GM21529 (cell line): ENCODE results near the gene PPP4R3B.
"Not testable (repeated sequence)": the region's sequence is repeated elsewhere in the genome, so short reads cannot be mapped to it uniquely, and the experiment has no call there.

Experiments used
- ATAC-seq: cut with Tn5 transposase; IDR thresholded peaks from one replicate; pipeline ENCODE4 v1.9.1; 2021; ENCODE audit not compliant: unreplicated experiment

Gene PPP4R3B

DNA sequence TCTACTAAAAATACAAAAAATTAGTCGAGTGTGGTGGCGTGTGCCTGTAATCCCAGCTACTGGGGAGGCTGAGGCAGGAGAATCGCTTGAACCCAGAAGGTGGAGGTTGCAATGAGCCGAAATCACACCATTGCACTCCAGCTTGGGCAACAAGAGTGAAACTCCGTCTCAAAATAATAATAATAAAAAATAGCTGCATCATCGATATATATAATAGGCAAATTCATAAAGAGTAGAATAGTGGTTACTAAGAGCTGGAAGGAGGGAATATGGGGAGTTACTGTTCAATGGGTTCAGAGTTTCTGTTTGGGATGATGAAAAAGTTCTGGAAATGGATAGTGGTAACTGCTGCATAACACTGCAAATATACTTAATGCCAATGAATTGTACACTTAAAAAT lies 20.6 kb downstream of the PPP4R3B start:
- not testable (repeated sequence) for ATAC-seq

DNA sequence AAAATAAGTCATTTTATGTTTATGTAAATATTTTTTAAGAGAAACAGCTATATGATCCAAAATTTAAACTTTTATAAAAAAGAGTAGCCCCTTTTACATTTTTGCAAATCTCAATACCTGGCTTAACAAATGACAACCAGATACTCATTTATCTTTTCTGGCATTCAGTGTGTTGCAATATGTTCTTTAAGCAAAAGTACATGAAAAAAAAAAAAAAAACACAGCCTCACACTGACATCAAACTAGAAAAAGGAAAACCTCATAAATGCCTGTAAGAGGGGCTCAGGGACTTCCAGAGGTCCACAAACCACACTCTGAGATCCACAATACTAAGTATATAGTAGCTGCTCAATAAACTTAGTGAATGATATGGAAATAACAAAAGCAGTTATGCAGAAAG lies 21.9 kb downstream of the PPP4R3B start:
- ATAC-seq = no peak

- no peak for ATAC-seq
These were observed 25.3 kb downstream of the PPP4R3B start for GRCh38 chr2:55592130-55592529.

DNA sequence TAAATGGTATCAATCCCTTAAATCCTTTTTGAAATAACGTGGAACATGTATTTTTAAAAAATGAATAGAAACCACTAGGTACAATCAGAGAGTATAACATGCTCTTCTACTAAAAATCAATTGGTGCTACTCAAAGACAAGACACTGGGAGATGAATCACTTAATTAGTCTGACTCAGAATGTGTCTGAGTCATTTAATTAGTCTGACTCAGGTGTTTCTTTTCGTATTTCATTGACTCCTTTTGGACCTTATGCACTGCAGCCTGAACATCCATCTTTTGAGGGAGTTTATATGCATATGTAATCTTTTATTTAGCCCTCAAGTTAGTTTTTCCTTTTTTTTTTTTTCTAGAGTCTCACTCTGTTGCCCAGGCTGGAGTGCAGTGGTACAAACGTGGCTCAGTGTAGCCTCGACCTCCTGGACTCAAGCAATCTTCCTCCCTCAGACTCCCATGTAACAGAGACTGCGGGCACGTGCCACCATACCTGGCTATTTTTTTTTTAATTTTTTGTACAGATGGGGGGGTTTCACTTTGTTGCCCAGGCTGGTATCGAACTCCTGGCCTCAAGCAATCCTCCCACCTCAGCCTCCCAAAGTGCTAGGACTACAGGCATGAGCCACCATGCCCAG lies 26.5 kb downstream of the PPP4R3B start:
- peak; percentile 76 for ATAC-seq

DNA sequence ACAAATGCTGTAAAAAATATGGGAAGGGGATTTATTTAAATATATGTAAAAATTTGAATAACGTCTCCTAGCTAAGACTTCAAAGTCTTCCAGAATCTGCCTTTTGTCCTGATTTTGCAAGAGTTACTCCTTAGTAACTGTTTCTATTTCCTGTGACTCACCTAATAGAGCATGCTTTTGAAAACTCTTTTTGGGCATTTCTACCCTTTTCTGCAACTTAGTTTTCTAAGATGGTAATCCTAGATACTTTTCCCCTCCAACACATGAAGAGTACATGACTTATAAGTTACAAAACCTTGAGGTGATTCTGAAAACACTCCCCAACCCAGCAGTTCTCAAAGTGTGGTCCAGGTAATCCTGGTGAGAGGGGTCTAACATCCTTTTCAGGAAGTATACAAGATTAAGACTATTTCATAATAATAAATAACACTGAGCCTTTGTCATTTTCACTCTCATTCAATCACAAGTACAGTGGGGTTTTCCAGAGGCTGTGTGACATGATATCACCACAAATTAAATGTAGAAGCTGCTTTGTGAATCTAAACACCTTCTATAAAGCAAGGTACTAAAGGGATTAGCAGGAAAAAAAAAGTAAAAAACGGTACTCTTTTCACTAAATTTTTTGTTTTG lies 31.9 kb downstream of the PPP4R3B start:
- no peak for ATAC-seq

DNA sequence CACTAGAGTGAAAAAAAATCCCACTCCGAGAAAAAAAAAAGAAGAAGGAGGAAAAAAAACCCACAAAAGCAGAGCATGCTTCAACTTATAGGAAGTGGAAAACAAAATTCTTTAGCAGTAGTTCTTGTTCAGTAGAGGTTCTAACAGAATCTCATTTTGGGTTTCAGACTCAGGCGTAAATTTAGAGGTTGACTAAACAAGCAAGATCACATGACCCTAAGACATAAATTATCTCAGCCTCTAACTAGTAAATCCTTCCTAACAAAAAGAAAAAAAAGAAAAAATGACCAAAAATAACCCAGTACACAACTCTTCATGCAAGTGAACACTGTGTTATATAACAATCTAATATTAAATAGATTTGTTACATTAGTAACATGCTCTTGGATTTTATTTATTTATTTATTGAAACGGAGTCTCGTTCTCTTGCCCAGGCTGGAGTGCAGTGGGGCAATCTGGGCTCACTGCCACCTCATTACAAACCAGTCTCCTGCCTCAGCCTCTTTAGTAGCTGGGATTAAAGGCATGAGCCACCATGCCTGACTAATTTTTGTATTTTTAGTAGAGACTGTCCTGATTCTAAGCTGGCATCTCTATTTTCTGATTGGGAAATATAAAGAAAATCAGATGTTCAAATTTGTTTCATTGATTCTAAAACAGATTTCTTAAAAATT lies 35.4 kb downstream of the PPP4R3B start:
- no peak for ATAC-seq

DNA sequence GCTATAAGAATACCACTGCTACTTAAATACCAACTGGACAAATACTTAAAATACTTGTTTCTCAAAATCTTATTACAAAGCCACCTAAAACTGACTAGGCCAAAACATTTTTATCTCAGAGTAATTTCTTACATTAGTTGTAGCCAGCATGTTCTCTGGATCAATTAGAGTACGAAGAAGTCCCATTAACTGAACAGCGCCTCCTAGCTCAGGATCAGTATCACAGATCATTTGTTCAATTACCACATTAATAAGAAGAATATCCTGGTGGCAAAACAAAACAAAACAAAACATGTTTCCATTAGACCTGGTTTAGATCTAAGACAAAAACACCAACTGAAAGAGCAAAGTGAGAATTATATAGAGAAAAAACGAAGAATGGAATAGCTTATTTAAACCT lies 36.0 kb downstream of the PPP4R3B start:
- no peak for ATAC-seq

GRCh38 chr2:55569002-55569401 lies 48.4 kb downstream of the PPP4R3B start:
- not testable (repeated sequence) for ATAC-seq

DNA sequence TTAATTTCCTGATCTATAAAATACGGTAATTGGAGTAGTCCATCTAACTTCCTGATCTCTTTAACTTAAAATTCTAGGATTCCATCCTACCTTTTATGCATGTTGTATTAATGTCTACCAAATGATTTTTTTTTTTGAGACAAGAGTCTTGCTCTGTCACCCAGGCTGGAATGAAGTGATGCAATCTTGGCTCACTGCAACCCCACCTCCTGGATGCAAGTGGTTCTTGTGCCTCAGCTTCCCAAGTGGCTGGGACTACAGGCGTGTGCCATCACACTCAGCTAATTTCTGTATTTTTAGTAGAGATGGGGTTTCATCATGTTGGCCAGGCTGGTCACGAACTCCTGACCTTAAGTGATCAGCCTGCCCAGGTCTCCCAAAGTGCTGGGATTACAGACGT lies 50.1 kb downstream of the PPP4R3B start:
- ATAC-seq = no peak

DNA sequence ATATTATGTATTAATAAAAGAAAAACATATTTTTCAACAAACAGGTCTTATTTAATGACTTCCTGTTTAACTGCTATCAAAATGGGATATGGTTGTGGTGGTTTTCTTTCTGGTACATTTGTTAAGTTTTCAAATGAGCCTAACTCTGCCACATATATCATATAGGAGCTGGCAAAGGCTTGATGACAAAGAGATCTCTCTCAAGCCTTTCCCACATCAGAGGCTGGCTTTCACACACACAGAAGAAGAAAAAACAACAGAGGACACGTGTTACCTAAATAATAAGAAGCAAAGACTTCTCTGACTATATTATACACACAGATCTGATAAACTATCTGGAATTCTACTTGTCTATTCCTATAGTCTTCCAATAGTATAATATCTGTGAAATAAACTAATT lies 51.8 kb downstream of the PPP4R3B start:
- no peak for ATAC-seq

GRCh38 chr2:55560855-55561254 lies 56.6 kb downstream of the PPP4R3B start:
- no peak for ATAC-seq

DNA sequence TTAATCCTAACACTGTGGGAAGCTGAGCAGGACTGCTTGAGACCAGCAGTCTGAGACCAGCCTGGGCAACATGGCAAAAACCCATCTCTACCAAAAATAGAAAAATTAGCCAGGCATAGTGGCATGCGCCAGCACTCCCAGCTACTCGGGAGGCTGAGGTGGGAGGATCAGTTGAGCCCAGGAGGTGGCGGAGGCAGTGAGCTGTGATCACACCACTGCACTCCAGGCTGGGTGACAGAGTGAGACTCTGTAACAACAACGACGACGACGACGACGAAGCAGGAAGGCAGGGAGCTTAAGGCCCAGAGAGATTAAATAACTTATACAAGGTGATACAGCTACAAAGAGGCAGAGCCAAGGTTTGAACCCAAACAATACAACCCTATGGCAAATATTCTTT lies 60.6 kb downstream of the PPP4R3B start:
- ATAC-seq = no peak

DNA sequence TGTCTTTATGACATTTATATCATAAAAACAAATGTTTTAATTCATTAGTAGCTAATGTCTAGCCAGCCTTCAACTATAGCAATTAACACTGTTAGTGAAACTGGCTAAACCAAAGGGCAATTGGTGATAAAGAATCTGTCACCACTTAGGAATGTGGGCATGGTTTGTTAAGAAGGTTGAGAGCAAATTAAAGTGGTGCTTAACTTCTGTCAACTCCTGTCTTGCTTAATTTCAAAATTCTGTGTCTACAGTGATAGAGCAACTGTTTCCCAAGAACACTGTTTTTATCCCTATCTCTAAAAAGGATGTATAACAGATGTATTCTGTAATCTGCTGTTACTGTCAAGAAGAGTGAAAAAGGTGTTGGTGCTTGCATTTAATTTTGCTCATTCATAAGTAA lies 61.4 kb downstream of the PPP4R3B start:
- no peak for ATAC-seq

DNA sequence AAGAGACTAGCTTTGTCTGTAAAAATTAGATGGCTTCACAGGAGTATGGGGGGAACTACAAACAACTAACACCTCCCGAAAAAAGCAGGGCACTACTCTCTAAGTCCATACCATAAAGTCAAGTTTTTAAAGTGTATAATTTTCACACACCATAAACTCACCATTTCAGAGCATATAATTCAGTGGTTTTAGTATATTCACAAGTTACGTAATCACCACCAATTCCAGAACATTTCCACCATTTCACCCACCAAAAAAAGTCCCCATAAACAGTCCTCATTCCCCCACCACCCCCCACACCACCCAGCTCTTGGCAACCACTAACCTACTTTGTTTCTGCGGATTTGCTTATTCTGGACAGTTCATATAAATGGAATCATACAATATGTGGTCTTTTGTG lies 64.1 kb downstream of the PPP4R3B start:
- no peak for ATAC-seq

DNA sequence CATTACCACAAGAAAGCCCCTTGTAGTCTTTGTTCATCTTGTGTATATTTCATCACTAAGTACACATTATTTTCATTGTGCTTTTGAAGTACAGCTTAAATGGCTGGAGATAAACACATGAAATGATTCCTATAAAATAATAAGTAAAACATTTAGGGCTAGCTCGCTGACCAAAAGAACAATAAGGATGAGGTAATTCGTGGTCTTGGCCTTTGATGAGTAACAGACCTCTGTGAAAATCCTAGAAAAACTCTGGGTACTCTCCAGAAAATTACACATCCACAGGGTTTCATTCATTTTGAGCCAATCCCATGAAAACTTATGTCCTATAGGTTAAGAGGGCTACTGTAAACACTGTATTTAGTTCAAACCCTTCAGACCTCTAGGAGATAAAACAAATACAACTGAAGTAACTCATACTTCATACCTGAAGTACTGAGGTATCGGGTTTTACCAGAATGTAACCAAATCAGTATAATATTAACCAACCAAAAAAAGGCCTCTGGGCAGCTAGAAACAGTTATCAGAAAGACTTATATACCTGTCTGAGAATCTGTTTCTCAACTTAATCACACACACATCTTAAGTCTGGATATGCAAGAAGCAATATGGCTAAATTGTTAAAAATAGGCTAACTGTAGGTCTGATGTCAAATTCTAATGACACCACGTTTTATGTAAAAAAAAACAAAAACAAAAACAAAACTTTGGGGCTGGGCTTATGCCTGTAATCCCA lies 66.9 kb downstream of the PPP4R3B start:
- no peak for ATAC-seq

GRCh38 chr2:55547679-55548078 lies 69.7 kb downstream of the PPP4R3B start:
- ATAC-seq = not testable (repeated sequence)

- no peak for ATAC-seq
These were observed 70.4 kb downstream of the PPP4R3B start for GRCh38 chr2:55547001-55547400.

DNA sequence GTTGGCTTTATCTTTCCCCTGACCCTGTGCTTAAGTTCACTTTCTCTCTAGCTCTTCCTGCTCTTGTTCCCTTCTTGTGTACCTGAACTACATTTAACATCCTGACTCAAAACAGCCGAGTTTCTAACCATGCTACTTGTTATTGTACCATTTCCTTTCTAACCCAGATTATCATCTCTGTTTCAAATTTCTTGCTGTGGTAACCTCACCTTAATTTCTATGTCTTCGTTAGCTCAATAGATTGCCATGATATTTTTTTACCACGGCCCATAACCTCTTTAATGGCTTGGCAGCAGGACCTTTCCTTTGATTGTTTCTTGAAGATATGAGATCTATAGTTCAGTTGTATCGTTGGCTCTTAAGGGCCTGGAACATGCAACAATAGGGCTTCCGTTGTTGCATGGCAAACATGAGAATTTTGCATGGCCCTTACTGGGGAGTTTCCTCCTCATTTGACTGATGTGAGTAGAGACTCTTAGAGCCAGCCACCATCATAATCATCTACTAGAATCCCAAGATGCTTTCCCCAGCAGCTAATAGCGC lies 86.8 kb downstream of the PPP4R3B start:
- ATAC-seq = no peak

DNA sequence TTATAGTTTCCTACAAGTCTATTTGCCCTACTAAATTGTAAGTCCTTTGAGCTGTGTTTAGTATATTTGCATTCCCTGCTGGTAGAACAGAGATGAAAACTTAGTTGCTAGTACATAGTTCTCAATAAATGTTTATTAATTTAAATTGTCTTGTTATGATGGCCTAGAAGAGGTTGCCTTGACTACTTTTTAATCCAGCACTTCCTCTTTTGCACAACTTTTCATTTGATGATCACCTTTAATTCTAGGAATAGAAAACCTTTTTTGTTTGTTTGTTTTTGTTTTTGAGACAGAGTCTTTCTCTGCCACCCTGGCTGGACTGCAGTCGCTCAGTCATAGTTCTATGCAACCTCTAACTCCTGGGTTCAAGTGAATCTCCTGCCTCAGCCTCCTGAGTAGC lies 91.2 kb downstream of the PPP4R3B start:
- no peak for ATAC-seq

DNA sequence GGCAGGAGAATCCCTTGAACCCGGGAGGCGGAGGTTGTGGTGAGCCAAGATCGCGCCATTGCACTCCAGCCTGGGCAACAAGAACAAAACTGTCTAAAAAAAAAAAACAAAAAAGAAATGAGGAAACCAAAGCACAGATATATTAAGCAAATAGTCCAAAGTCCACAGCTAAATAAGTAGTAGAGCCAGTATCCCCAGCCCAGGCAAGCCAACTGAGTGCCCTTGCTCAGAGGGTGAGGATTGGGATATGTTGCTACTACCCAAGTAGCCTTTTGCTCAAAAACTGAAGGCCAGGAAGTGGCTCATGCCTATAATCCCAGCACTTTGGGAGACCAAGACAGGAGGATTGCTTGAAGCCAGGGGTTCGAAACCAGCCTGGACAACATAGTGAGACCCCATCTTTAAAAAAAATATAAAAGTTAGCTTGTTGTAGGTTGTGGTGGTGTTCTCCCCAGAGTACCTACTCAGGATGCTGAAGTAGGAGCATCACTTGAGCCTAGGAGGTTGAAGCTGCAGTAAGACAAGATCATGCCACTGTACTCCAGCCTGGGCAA lies 92.5 kb downstream of the PPP4R3B start:
- no peak for ATAC-seq
